Hepatic stellate cell (primary cell): ENCODE data around the gene SLC8B1.

ENCODE experiments used
- DNase-seq: peaks from one replicate; pipeline ENCODE4 v3.0.0; 2011; ENCODE audit warnings: low spot score

Gene SLC8B1

GRCh38 chr12:113295886-113296556, 38.9 kb downstream of the SLC8B1 start:
- no peak for DNase-seq

GRCh38 chr12:113293100-113293499, 41.8 kb downstream of the SLC8B1 start:
- DNase-seq, result no peak

- DNase-seq, result no peak
Observed at GRCh38 chr12:113292547-113292946, 42.4 kb downstream of the SLC8B1 start.

DNA sequence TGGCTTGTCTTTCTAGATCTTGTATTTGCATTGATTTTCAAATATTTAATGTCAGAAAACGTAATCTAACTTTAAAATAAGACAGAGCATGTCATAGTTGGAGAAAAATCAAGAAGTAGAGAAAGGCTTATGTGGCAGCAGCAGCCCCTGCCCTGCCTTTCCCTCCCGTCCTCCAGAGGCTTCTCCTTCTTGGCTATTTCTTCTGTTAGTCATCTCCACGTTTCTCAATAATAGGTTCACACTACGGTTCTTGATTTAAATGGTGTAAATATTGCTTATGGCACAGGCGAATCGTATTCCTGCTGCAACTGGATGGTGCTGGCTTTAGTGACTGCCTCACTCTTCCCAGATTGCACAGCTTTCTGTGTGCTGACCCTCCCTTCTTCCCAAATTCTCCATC, 42.8 kb downstream of the SLC8B1 start:
- DNase-seq, result no peak

DNA sequence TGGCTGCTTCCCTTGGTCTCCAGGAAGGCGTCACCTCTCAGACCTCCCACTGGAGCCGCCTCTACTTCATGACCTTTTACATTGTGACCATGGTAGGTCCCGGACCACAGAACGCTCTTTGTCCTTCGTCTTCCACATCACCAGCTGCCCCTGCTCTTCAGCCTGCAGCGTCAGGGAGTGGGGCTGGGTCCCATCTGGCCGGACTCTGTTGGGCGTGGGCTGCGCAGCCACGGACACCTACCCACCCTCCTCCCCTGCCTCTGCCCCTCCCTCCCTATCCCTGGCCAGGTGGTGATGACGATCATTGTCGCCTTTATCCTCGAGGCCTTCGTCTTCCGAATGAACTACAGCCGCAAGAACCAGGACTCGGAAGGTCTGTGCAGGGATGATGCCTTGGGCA, 43.3 kb downstream of the SLC8B1 start:
- no peak for DNase-seq

DNA sequence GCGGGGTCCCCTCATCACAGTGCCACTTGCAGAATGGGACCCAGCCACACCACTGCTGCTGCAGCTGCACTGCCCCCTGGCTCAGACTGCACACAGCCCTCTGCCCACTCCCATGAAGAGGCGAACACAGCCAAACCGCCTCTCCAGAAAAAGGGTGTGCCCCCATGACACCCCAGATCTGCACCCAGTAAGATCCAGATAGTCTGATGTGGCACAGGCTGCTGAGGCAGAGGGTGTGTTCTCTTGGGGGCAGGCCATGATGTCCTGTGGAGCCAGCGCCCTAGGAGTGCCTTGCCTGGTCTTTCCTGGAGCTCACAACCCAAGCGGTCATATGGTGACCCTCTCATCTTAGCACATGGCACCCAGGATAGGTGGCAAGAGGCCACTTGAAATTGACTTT, 44.4 kb downstream of the SLC8B1 start:
- no peak for DNase-seq

- no peak for DNase-seq
Observed at GRCh38 chr12:113289361-113289760, 45.5 kb downstream of the SLC8B1 start.

DNA sequence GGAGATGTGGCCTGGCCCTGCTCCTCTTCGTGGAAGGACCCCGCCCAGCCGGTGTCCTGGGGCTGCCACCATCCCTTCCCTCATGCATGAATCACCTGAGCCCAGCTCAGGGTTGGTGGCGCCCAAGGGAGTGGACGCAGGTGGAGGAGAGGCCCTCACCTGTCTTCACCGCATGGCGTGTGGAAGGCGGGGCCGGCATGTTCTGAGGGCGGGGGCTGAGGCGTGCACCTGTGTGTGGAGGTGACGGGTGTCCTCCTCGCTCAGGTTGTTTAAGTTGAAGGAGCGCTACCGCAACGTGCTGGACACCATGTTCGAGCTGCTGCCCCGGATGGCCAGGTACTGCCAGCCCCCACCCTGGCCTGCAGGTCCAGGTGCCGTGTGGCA, 47.0 kb downstream of the SLC8B1 start:
- DNase-seq, result no peak

GRCh38 chr12:113287146-113287898, 47.6 kb downstream of the SLC8B1 start:
- DNase-seq, result no peak

DNA sequence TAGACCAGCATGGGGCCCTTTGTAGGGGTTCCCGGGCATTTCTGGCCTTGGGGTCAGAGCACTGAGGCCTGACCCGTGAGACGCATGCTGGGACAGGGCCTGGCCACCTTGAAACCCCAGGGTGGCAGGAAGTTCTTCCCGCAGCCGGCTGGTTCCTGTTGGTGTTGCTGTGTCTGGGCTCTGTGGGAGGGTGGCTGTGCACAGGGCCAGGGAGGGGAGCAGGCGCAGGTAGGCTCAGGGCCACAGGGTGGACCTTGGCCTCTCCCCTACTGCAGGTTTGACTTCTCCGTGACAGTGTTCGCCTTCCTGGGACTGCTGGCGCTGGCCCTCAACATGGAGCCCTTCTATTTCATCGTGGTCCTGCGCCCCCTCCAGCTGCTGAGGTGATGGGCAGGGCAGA, 48.2 kb downstream of the SLC8B1 start:
- no peak for DNase-seq

DNA sequence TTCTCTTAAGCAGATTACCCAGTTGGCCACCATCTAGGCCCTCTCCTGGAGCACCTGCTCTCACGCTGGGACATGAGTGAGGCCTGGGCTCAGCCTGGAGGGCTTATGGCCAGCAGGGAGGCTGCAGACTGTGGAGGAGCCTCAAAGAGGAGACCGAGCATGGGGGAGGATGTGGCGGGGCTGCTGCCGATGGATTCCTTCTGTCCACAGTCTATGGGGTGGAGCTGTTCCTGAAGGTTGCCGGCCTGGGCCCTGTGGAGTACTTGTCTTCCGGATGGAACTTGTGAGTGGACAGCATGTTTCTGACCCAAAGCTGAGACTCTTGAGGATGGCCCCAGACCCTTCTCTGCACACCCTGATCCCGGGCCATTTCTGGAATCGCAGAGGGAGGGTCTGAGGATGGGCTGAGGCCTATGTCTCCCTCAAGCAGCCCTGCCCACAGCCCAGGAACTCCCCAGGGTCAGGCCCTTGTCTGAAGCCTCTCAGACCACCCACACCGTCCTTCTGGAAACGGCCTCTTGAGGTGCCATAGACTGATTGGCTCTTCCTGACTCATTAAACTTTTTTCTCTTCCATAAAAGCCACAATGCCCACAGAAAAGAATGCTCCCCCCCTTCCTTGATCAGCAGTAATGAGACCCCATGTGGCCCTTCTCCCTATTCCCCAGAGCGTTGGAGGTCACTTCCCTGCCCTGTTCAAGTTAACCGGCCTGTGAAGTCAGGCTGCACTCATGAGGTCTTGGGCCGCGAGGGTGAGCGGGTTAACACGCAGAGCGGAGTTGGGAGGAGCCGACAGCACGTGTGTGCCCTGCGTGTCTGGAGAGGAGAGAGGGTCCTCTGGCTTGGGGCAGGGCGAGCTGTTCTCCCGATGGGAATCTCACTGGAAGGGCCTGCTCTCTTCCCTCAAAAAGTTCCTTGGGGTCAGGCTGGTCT, 49.0 kb downstream of the SLC8B1 start:
- DNase-seq, result no peak

DNA sequence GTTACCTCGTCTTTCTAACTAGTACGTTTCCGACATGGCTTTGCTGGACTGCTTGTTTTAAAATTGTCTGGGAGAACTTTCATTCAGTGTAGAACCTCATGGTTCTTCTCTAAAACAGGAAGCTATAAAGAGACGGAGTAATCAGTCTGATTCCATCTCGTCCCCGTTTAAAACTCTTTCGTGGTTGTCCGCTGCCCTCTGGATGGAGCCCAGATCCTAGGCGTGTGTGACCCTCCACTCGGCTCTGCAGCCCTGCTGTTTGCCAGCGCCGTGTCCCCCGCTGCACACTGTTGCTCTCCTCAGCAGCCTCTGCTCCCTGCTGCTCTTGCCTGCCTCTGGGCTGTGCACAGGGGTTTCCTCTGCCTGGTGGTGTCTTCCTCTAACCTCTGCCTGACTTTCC, 50.2 kb downstream of the SLC8B1 start:
- DNase-seq, result no peak

GRCh38 chr12:113278633-113279032, 56.3 kb downstream of the SLC8B1 start:
- no peak for DNase-seq

GRCh38 chr12:113278141-113278540, 56.8 kb downstream of the SLC8B1 start:
- DNase-seq, result no peak

- no peak for DNase-seq
Observed at GRCh38 chr12:113277511-113277910, 57.4 kb downstream of the SLC8B1 start.

GRCh38 chr12:113276946-113277500, 57.9 kb downstream of the SLC8B1 start:
- DNase-seq, result no peak

DNA sequence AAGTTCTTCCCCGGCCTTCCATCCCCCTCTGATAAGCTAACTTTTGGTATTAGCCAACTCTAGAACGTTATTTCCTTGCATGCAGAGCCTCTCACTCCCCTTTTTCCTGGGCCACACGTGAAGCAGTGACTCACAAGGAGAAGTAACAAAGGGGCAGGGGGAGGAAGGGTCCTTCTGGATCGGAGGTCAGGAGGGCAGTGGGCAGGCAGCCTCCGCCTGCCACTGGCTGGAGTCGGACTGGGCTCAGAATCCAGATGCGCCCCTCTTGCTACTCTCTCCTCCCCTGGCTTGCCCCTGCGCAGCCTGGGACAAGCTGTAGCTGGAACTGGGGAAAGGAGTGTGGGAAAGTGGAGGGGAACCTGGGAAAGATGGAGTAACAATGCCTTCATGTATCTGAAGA, 58.6 kb downstream of the SLC8B1 start:
- DNase-seq, result no peak

DNA sequence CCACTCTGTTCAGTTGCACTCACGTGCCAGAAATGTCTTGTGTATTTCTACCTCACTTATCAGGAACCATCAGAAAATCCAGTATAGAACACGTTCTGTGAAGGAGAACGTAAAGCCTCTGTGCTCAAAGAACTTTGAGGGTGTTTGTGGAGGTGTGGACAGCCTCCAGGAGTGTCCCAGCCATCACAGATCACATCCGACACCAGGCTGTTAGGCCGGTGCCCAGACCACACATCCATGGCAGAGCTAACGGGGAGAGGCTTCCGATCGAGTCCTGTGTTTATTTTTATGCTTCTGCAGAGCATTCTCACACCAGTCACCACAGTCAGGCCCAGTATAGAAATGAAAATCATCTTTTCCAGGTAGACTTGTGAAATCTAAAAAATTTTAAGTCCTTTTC, 60.1 kb downstream of the SLC8B1 start:
- no peak for DNase-seq

GRCh38 chr12:113273053-113273725, 61.7 kb downstream of the SLC8B1 start:
- no peak for DNase-seq

- DNase-seq, result peak; percentile 97
Observed at GRCh38 chr12:113271853-113272561, 62.9 kb downstream of the SLC8B1 start.

- DNase-seq, result no peak
Observed at GRCh38 chr12:113271466-113271852, 63.5 kb downstream of the SLC8B1 start.
